Sigmoid colon (tissue), 4 donors: ENCODE data around the gene TMEM170B.

Source experiments
- EP300 ChIP-seq, 4 donors: sonication (generic); formaldehyde crosslinking; IDR thresholded peaks; one replicate each; pipeline ENCODE4 v1.6.1; 2017; ENCODE audit warnings: antibody characterized with exemption in 4 of 4
- POLR2AphosphoS5 ChIP-seq, 4 donors: sonication (generic); formaldehyde crosslinking; IDR thresholded peaks; one replicate each; pipeline ENCODE4 v1.6.1; 2017; ENCODE audit warnings: antibody characterized with exemption in 4 of 4
- TF ChIP-seq, protein P1 (sequence below), 4 experiments: fragments of 450-650 bp in 3 of 4; fragments of 200-600 bp in 1 of 4; IDR thresholded peaks; one replicate each; pipeline ENCODE4 v1.5.1; 2016 to 2019; ENCODE audit warnings: antibody characterized with exemption in 4 of 4, mild to moderate bottlenecking in 3 of 4, moderate library complexity in 2 of 4

DNA sequence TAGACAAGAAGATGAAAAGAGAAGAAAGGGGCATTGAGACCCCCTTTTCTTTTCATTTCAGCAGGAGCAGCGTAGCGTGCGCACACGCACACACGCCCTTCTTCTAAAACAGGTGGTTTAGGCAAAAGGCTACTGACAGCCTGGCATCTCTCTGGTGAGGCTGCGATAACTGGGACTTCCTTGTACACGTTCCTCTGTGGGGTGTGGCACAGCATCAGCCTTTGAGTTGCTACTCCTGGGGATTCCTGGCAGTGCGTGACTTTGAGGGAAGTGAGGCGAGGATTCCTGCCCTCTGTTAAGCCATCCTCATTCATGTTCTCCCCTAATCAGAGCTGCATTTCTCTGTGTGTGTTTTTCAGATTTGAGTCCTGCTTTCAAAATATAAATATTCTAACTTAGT, 94.7 kb downstream of the TMEM170B start:
- no peak for TF ChIP-seq POLR2AphosphoS5 (IDR thresholded peaks at IDR 0.05)
- TF ChIP-seq, protein P1, sequence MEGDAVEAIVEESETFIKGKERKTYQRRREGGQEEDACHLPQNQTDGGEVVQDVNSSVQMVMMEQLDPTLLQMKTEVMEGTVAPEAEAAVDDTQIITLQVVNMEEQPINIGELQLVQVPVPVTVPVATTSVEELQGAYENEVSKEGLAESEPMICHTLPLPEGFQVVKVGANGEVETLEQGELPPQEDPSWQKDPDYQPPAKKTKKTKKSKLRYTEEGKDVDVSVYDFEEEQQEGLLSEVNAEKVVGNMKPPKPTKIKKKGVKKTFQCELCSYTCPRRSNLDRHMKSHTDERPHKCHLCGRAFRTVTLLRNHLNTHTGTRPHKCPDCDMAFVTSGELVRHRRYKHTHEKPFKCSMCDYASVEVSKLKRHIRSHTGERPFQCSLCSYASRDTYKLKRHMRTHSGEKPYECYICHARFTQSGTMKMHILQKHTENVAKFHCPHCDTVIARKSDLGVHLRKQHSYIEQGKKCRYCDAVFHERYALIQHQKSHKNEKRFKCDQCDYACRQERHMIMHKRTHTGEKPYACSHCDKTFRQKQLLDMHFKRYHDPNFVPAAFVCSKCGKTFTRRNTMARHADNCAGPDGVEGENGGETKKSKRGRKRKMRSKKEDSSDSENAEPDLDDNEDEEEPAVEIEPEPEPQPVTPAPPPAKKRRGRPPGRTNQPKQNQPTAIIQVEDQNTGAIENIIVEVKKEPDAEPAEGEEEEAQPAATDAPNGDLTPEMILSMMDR (IDR thresholded peaks at IDR 0.05) = no peak
- TF ChIP-seq EP300 (IDR thresholded peaks at IDR 0.05) = no peak
